ENCODE results near the gene FAM20A.
A peak's percentile ranks its signal among the peaks of the same experiment; 100 is the strongest.

DNA sequence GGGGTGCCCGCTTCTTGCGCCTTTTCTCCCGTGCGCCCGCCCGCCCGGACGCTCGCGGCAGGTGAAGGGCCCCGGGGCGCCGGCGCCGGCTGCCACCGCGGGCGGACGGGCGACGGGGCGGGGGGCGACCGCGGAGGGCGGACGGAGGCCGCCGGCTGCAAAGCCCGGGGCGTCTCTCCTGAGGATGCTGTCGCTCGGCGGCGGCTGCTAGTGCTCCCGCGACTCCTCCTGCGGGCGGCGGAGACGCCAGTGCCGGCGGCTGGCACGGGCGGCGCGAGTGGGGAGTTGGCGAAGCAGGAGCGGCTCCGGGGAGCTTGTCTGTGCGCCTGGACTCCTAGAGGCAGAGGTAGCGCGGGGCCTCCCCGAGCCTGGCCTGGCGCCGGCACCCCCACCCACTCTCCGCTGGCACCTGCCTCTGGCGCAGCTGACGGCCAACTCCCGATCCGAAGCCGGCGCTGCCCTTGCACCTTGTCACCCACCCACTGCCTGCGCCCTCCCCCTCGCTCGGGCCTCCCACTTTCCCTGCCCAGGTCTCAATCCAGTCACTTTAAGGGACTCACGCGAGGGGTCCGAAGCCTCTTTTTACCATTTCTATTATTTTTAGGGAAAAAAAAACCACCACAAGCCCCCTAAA, at the start of gene FAM20A:
- TF ChIP-seq, protein P1, sequence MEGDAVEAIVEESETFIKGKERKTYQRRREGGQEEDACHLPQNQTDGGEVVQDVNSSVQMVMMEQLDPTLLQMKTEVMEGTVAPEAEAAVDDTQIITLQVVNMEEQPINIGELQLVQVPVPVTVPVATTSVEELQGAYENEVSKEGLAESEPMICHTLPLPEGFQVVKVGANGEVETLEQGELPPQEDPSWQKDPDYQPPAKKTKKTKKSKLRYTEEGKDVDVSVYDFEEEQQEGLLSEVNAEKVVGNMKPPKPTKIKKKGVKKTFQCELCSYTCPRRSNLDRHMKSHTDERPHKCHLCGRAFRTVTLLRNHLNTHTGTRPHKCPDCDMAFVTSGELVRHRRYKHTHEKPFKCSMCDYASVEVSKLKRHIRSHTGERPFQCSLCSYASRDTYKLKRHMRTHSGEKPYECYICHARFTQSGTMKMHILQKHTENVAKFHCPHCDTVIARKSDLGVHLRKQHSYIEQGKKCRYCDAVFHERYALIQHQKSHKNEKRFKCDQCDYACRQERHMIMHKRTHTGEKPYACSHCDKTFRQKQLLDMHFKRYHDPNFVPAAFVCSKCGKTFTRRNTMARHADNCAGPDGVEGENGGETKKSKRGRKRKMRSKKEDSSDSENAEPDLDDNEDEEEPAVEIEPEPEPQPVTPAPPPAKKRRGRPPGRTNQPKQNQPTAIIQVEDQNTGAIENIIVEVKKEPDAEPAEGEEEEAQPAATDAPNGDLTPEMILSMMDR (IDR thresholded peaks at IDR 0.05), result no peak
- peak in 1 of 3 donors; percentile 29 for TF ChIP-seq POLR2A (IDR thresholded peaks at IDR 0.05)
